Spleen (tissue), 11 donors: ENCODE results near the gene FAM110D. TPM values are rescaled to one million over a fixed set of nuclear protein-coding genes. Genes with fewer than 3 reads are reported as not detected.
A peak's percentile ranks its signal among the peaks of the same experiment; 100 is the strongest.

Experiments
- DNase-seq: peaks from one replicate; pipeline ENCODE4 v3.0.0-alpha.2; 2020
- H3K27ac ChIP-seq, 8 donors: fragments of 200-600 bp; sonication (generic) in 7 of 8; 1 replicate in 4 of 8; 2 replicates in 4 of 8; pipeline versions ENCODE4 v1.5.0 to v1.8.0; 2016 to 2021; ENCODE audit warnings: inconsistent platforms in 4 of 8, mild to moderate bottlenecking in 4 of 8, moderate library complexity in 1 of 8
- H3K27me3 ChIP-seq, 7 donors: fragments of 200-600 bp; sonication (generic) in 6 of 7; replicated peaks in 1 of 7; 1 replicate in 4 of 7; 2 replicates in 3 of 7; pipeline versions ENCODE4 v1.5.0 to v1.8.0; 2016 to 2021; ENCODE audit warnings: inconsistent platforms in 3 of 7, mild to moderate bottlenecking in 1 of 7
- H3K36me3 ChIP-seq, 6 donors: fragments of 200-600 bp; sonication (generic) in 5 of 6; 1 replicate in 4 of 6; 2 replicates in 2 of 6; pipeline versions ENCODE4 v1.5.0 to v1.8.0; 2016 to 2021; ENCODE audit warnings: inconsistent platforms in 2 of 6
- H3K4me1 ChIP-seq, 6 donors: fragments of 200-600 bp; sonication (generic) in 5 of 6; 1 replicate in 3 of 6; 2 replicates in 3 of 6; pipeline versions ENCODE4 v1.5.0 to v1.8.0; 2016 to 2021; ENCODE audit warnings: inconsistent platforms in 3 of 6
- H3K4me3 ChIP-seq, 8 donors: fragments of 200-600 bp; sonication (generic) in 7 of 8; 1 replicate in 4 of 8; 2 replicates in 4 of 8; pipeline versions ENCODE4 v1.5.0 to v1.8.0; 2016 to 2021; ENCODE audit warnings: inconsistent platforms in 4 of 8, mild to moderate bottlenecking in 4 of 8, moderate library complexity in 2 of 8
- H3K9me3 ChIP-seq, 8 donors: fragments of 200-600 bp; sonication (generic) in 7 of 8; 1 replicate in 4 of 8; 2 replicates in 4 of 8; pipeline versions ENCODE4 v1.5.0 to v1.8.0; 2016 to 2021; ENCODE audit warnings: inconsistent platforms in 4 of 8
- CTCF ChIP-seq, 11 experiments: fragments of 200-600 bp in 7 of 11; fragments of 450-650 bp in 4 of 11; sonication (generic) in 4 of 11; IDR thresholded peaks in 8 of 11; conservative IDR thresholded peaks in 3 of 11; 1 replicate in 7 of 11; 2 replicates in 4 of 11; pipeline versions ENCODE4 v1.4.0 to v1.8.0; 2016 to 2021; ENCODE audit warnings: antibody characterized with exemption in 11 of 11, inconsistent platforms in 4 of 11, mild to moderate bottlenecking in 1 of 11
- POLR2A ChIP-seq, 3 donors: fragments of 450-650 bp; IDR thresholded peaks; one replicate each; pipeline ENCODE4 v1.5.1; 2017; ENCODE audit warnings: antibody characterized with exemption in 3 of 3, mild to moderate bottlenecking in 1 of 3
- POLR2AphosphoS5 ChIP-seq, 3 donors: sonication (generic); formaldehyde crosslinking; IDR thresholded peaks; one replicate each; pipeline ENCODE4 v1.5.1; 2017; ENCODE audit warnings: antibody characterized with exemption in 3 of 3
- WGBS, 5 donors: extraction: QIAGEN DNeasy Blood & Tissue Kit in 3 of 5; methylation state at CpG; one replicate each; pipeline versions ENCODE4 v1.1.5 to v1.1.7; 2013 to 2018; 5-methylcytosine and 5-hydroxymethylcytosine counted together
- intact Hi-C: fragments of 100-400 bp; cut with DNase I; formaldehyde crosslinking; loops from one replicate; pipeline ENCODE4 v1.15.0; 2023; ENCODE audit warnings: low total_unique reads
- polyA plus RNA-seq, 3 donors: library from polyadenylated mRNA; stranded (reverse); fragments of 200-250 nt; gene quantifications; one replicate each; pipeline ENCODE4 v1.2.1, GENCODE V29; 2013
- total RNA-seq, 7 donors: library from RNA; depleted of rRNA in 3 of 7; stranded (reverse); fragments of >200 nt in 3 of 7; fragmentation: NEBNext Ultra II Directional in 4 of 7; extraction: Animal tissue kit (Norgen Biotek cat#: 25700) in 4 of 7; gene quantifications; one replicate each; pipeline versions ENCODE4 v1.1.0 to v1.2.1, GENCODE V29; 2016 to 2021
- donor health status: healthy with polysubstance abuse.
- donor health status: DM: no; HTN: no; CAD: no; lungs with moderate emphysema.
- donor health status: DM: no; HTN: no; CAD: no.
- donor health status: Bipolar disorder and iron deficiency.
- donor health status: healthy.
- donor health status: DM: no; HTN: no; CAD: no.
- donor health status: DM: yes; HTN: yes; CAD: no.

The FAM110D gene
- total and polyA plus RNA-seq, 10 donors, result 0.44 to 5.9 (median 1.2) TPM

- intact Hi-C loops, result no loop called here
- no peak for DNase-seq
- WGBS, 5 donors, result 65 to 84% (median 71%) methylated on average over 9 of the region's 9 CpGs
- no peak for TF ChIP-seq POLR2A (IDR thresholded peaks at IDR 0.05)
- no peak for TF ChIP-seq CTCF (IDR thresholded peaks at IDR 0.05 in 8 of 11, conservative IDR thresholded peaks at IDR 0.05 in 3 of 11)
- TF ChIP-seq POLR2AphosphoS5 (IDR thresholded peaks at IDR 0.05), result no peak
- Histone ChIP-seq H3K27me3 (no peaks in the 10 kb centered on the region), H3K4me3 (peak overlapping the region; percentile 56 to 86 (median 76)), H3K36me3 (peaks cover 0 to 10% (median 0%) of the 10 kb centered on the region in 6 donors), H3K9me3 (no peaks in the 10 kb centered on the region), H3K27ac (peak overlapping the region in 4 of 8 donors; percentile 86 to 89 (median 88)), H3K4me1 (peaks cover 9 to 28% (median 20%) of the 10 kb centered on the region in 6 donors)
Observed at GRCh38 chr1:26170472-26170821, 11.6 kb downstream of the FAM110D start.

- 91 to 95% (median 94%) methylated on average over 32 to 34 of the region's 34 CpGs for WGBS, 5 donors
- Histone ChIP-seq H3K27ac (no peak within 1 kb of the TSS), H3K36me3 (peaks cover 0 to 10% (median 0%) of the 10 kb centered on the region in 6 donors), H3K27me3 (no peaks in the 10 kb centered on the region), H3K9me3 (no peaks in the 10 kb centered on the region), H3K4me1 (peaks cover 9 to 28% (median 20%) of the 10 kb centered on the region in 6 donors), H3K4me3 (peak within 1 kb of the TSS in 6 of 8 donors; percentile 56 to 86 (median 76))
- TF ChIP-seq CTCF (IDR thresholded peaks at IDR 0.05 in 8 of 11, conservative IDR thresholded peaks at IDR 0.05 in 3 of 11), result no peak
- no peak for TF ChIP-seq POLR2A (IDR thresholded peaks at IDR 0.05)
- TF ChIP-seq POLR2AphosphoS5 (IDR thresholded peaks at IDR 0.05), result no peak
- DNase-seq, result no peak
- intact Hi-C loops, result no loop called here
Observed at GRCh38 chr1:26171084-26172072, 12.5 kb downstream of the FAM110D start, which contains the start of gene ZNF593OS. Gene ZNF593OS, minus strand, starts transcription at chr1:26171832. Its CDS starts 171 bp downstream, at chr1:26171661.

GRCh38 chr1:26175346-26175745, 16.5 kb downstream of the FAM110D start:
- intact Hi-C loops, result no loop called here
- 89 to 98% (median 91%) methylated on average over 8 of the region's 8 CpGs for WGBS, 5 donors
- Histone ChIP-seq H3K27ac (no peak overlapping the region), H3K27me3 (no peaks in the 10 kb centered on the region), H3K4me3 (no peak overlapping the region), H3K4me1 (peaks cover 6 to 14% (median 12%) of the 10 kb centered on the region in 6 donors), H3K9me3 (no peaks in the 10 kb centered on the region), H3K36me3 (peaks cover 0 to 10% (median 0%) of the 10 kb centered on the region in 6 donors)
- TF ChIP-seq POLR2A (IDR thresholded peaks at IDR 0.05) (no peak), CTCF (IDR thresholded peaks at IDR 0.05 in 8 of 11, conservative IDR thresholded peaks at IDR 0.05 in 3 of 11) (no peak), POLR2AphosphoS5 (IDR thresholded peaks at IDR 0.05) (no peak)
- no peak for DNase-seq

GRCh38 chr1:26177182-26177684, 18.4 kb downstream of the FAM110D start, which contains the start of gene CNKSR1:
Gene CNKSR1, plus strand, starts transcription at chr1:26177491. Its CDS starts 57 bp downstream, at chr1:26177548.
- no peak within 1 kb of the TSS for H3K27ac ChIP-seq
- H3K27me3 ChIP-seq, result no peaks in the 10 kb centered on the region
- no peak for DNase-seq
- no peaks in the 10 kb centered on the region for H3K9me3 ChIP-seq
- intact Hi-C loops, result no loop called here
- no peak within 1 kb of the TSS for H3K4me3 ChIP-seq
- no peaks in the 10 kb centered on the region for H3K4me1 ChIP-seq
- H3K36me3 ChIP-seq, result no peaks in the 10 kb centered on the region
- 43 to 68% (median 59%) methylated on average over 20 to 21 of the region's 21 CpGs for WGBS, 5 donors
- TF ChIP-seq CTCF (IDR thresholded peaks at IDR 0.05 in 8 of 11, conservative IDR thresholded peaks at IDR 0.05 in 3 of 11) (no peak), POLR2A (IDR thresholded peaks at IDR 0.05) (no peak), POLR2AphosphoS5 (IDR thresholded peaks at IDR 0.05) (no peak)
